IMR-90 (cell line): Measurements from ENCODE around the gene RABGAP1. TPM values are rescaled to one million over a fixed set of nuclear protein-coding genes. Genes with fewer than 3 reads are reported as not detected.

ENCODE experiments used
- ATAC-seq: fragments of 200-7000 bp; cut with Tn5 transposase; 2 replicates; pipeline ENCODE4 v1.9.1; 2020; ENCODE audit warnings: low read depth, mild to moderate bottlenecking, moderate library complexity
- BruUV-seq: library from RNA; stranded (reverse); fragments of 400-500 nt; replicated peaks from 2 replicates; lab custom pipeline; 2021; lab: Mats Ljungman, UMichigan
- CTCF ChIA-PET: fragments of 300-600 bp; formaldehyde crosslinking; extraction: SDS; loops from one replicate; lab custom pipeline; 2021; ENCODE audit warnings: antibody characterized with exemption; lab: Yijun Ruan, JAX
- POLR2A ChIA-PET: fragments of 300-600 bp; sonication (Branson Sonifier 250); formaldehyde crosslinking; loops from one replicate; lab custom pipeline; 2022; ENCODE audit warnings: antibody characterized with exemption; ENCODE audit not compliant: unreplicated experiment; lab: Charles Lee
- DNase-seq: peaks from one replicate; pipeline ENCODE4 v3.0.0; 2013
- H2AFZ ChIP-seq: replicated peaks from 2 replicates; pipeline ENCODE3; 2013; ENCODE audit warnings: low read length, mild to moderate bottlenecking; ENCODE audit not compliant: poor library complexity
- H2AK5ac ChIP-seq: 2 replicates; pipeline ENCODE4 v1.6.1; 2013; ENCODE audit warnings: low read depth, low read length, inconsistent platforms
- H2AK9ac ChIP-seq: replicated peaks from 2 replicates; pipeline ENCODE3; 2013; ENCODE audit warnings: mild to moderate bottlenecking, low read depth, low read length, moderate library complexity; ENCODE audit not compliant: poor library complexity
- H2BK120ac ChIP-seq: 2 replicates; pipeline ENCODE4 v1.6.1; 2013; ENCODE audit warnings: low read depth, low read length, inconsistent platforms
- H2BK15ac ChIP-seq: 3 replicates; pipeline ENCODE4 v1.6.1; 2013; ENCODE audit warnings: low read depth, low read length, inconsistent platforms
- H2BK20ac ChIP-seq: 2 replicates; pipeline ENCODE4 v1.6.1; 2013; ENCODE audit warnings: low read depth, mild to moderate bottlenecking, inconsistent platforms, low read length, moderate library complexity
- H2BK5ac ChIP-seq: 2 replicates; pipeline ENCODE4 v1.6.1; 2013; ENCODE audit warnings: mild to moderate bottlenecking, low read depth, low read length, inconsistent platforms; ENCODE audit not compliant: poor library complexity, severe bottlenecking
- H3K14ac ChIP-seq: replicated peaks from 2 replicates; pipeline ENCODE4 v1.6.1; 2013; ENCODE audit warnings: low read depth, low read length, inconsistent platforms
- H3K18ac ChIP-seq: 2 replicates; pipeline ENCODE4 v1.6.1; 2013; ENCODE audit warnings: low read depth, low read length, control low read depth
- H3K23ac ChIP-seq: 2 replicates; pipeline ENCODE4 v1.6.1; 2013; ENCODE audit warnings: low read depth, low read length, inconsistent platforms
- H3K27ac ChIP-seq: 2 replicates; pipeline ENCODE4 v1.5.1; 2013; ENCODE audit warnings: mild to moderate bottlenecking, control low read depth, low read length; ENCODE audit not compliant: insufficient read depth
- H3K27me3 ChIP-seq: 2 replicates; pipeline ENCODE4 v1.6.1; 2013; ENCODE audit warnings: low read length; ENCODE audit not compliant: control insufficient read depth, insufficient read depth
- H3K36me3 ChIP-seq: 2 replicates; pipeline ENCODE4 v1.6.1; 2013; ENCODE audit warnings: low read length, mixed read lengths; ENCODE audit not compliant: control insufficient read depth, insufficient read depth
- H3K4ac ChIP-seq: 2 replicates; pipeline ENCODE4 v1.6.1; 2013; ENCODE audit warnings: low read depth, low read length, inconsistent platforms
- H3K4me1 ChIP-seq: 2 replicates; pipeline ENCODE4 v1.6.1; 2013; ENCODE audit warnings: low read length, mixed read lengths; ENCODE audit not compliant: control insufficient read depth, insufficient read depth
- H3K4me2 ChIP-seq: 2 replicates; pipeline ENCODE4 v1.6.1; 2013; ENCODE audit warnings: low read depth, mild to moderate bottlenecking, control low read depth, low read length, moderate library complexity
- H3K4me3 ChIP-seq: 2 replicates; pipeline ENCODE4 v1.5.1; 2013; ENCODE audit warnings: low read depth, mild to moderate bottlenecking, control low read depth, low read length, moderate library complexity; ENCODE audit not compliant: insufficient read depth
- H3K56ac ChIP-seq: 2 replicates; pipeline ENCODE4 v1.6.1; 2013; ENCODE audit warnings: low read length, inconsistent platforms; ENCODE audit not compliant: insufficient read depth; ENCODE audit errors: extremely low read depth
- H3K79me1 ChIP-seq, 2 experiments: 2 replicates each; pipeline ENCODE4 v1.6.1; 2013; ENCODE audit warnings: low read length in 2 of 2, inconsistent platforms in 1 of 2, low read depth in 1 of 2
- H3K9ac ChIP-seq: 2 replicates; pipeline ENCODE4 v1.6.1; 2013; ENCODE audit warnings: low read depth, low read length, control low read depth
- H3K9me1 ChIP-seq: 2 replicates; pipeline ENCODE4 v1.6.1; 2013; ENCODE audit warnings: low read length, inconsistent platforms; ENCODE audit not compliant: insufficient read depth
- H3K9me3 ChIP-seq: 2 replicates; pipeline ENCODE4 v1.6.1; 2013; ENCODE audit warnings: low read length; ENCODE audit not compliant: control insufficient read depth, insufficient read depth
- H4K20me1 ChIP-seq: 2 replicates; pipeline ENCODE4 v1.6.1; 2013; ENCODE audit warnings: low read length, inconsistent platforms; ENCODE audit not compliant: insufficient read depth
- H4K5ac ChIP-seq: 2 replicates; pipeline ENCODE4 v1.6.1; 2013; ENCODE audit warnings: mild to moderate bottlenecking, low read depth, low read length, control low read depth
- H4K8ac ChIP-seq, 2 experiments: 2 replicates each; pipeline ENCODE4 v1.6.1; 2013; ENCODE audit warnings: low read depth in 2 of 2, low read length in 2 of 2, control low read depth in 1 of 2, inconsistent platforms in 1 of 2
- H4K91ac ChIP-seq: 2 replicates; pipeline ENCODE4 v1.6.1; 2013; ENCODE audit warnings: low read depth, low read length, inconsistent platforms; ENCODE audit not compliant: insufficient read depth
- BHLHE40 ChIP-seq: fragments of 150-350 bp; IDR thresholded peaks from 2 replicates; pipeline ENCODE4 v1.6.1; 2016; ENCODE audit warnings: mild to moderate bottlenecking, low read depth, low read length
- CEBPB ChIP-seq: IDR thresholded peaks from 2 replicates; pipeline ENCODE4 v1.6.1; 2012; ENCODE audit warnings: low read depth, low read length, improper control_type of control experiment
- CHD1 ChIP-seq: IDR thresholded peaks from 2 replicates; pipeline ENCODE4 v1.6.1; 2012; ENCODE audit warnings: low read depth, low read length, improper control_type of control experiment
- ELK1 ChIP-seq: fragments of 150-350 bp; IDR thresholded peaks from 2 replicates; pipeline ENCODE4 v1.6.1; 2016; ENCODE audit warnings: low read depth, mild to moderate bottlenecking, low read length, moderate library complexity, borderline replicate concordance
- FOS ChIP-seq: fragments of 150-350 bp; IDR thresholded peaks from 2 replicates; pipeline ENCODE4 v1.6.1; 2016; ENCODE audit warnings: low read depth, low read length
- MAFK ChIP-seq: IDR thresholded peaks from 2 replicates; pipeline ENCODE4 v1.6.1; 2012; ENCODE audit warnings: low read depth, low read length, improper control_type of control experiment
- MAZ ChIP-seq: IDR thresholded peaks from 2 replicates; pipeline ENCODE4 v1.6.1; 2012; ENCODE audit warnings: low read depth, mild to moderate bottlenecking, low read length, improper control_type of control experiment, moderate library complexity, borderline replicate concordance
- MXI1 ChIP-seq: IDR thresholded peaks from 2 replicates; pipeline ENCODE4 v1.6.1; 2012; ENCODE audit warnings: low read depth, mild to moderate bottlenecking, low read length, moderate library complexity, borderline replicate concordance
- NFE2L2 ChIP-seq: fragments of 150-350 bp; IDR thresholded peaks from 2 replicates; pipeline ENCODE4 v1.6.1; 2016; ENCODE audit warnings: low read depth, mild to moderate bottlenecking, low read length
- POLR2A ChIP-seq: IDR thresholded peaks from 2 replicates; pipeline ENCODE4 v1.6.1; 2012; ENCODE audit warnings: mild to moderate bottlenecking, low read depth, low read length
- RAD21 ChIP-seq: IDR thresholded peaks from 2 replicates; pipeline ENCODE4 v1.6.1; 2012; ENCODE audit warnings: low read length, improper control_type of control experiment
- RCOR1 ChIP-seq: IDR thresholded peaks from 2 replicates; pipeline ENCODE4 v1.6.1; 2012; ENCODE audit warnings: mild to moderate bottlenecking, low read length, improper control_type of control experiment; ENCODE audit not compliant: insufficient replicate concordance
- RFX5 ChIP-seq: IDR thresholded peaks from 2 replicates; pipeline ENCODE4 v1.8.0; 2012; ENCODE audit warnings: low read depth, mild to moderate bottlenecking, low read length, moderate library complexity
- SMC3 ChIP-seq: fragments of 150-350 bp; IDR thresholded peaks from 2 replicates; pipeline ENCODE4 v1.6.1; 2016; ENCODE audit warnings: low read depth, mild to moderate bottlenecking, antibody characterized with exemption, low read length, moderate library complexity
- USF2 ChIP-seq: fragments of 150-350 bp; IDR thresholded peaks from 2 replicates; pipeline ENCODE4 v1.6.1; 2017; ENCODE audit warnings: mild to moderate bottlenecking, antibody characterized with exemption, low read length, low read depth
- dilution Hi-C: fragments of 300-500 bp; cut with HindIII; formaldehyde crosslinking; loops from one replicate; pipeline ENCODE4 v1.14.3; 2018; ENCODE audit warnings: low sequenced_read_pairs; ENCODE audit not compliant: unreplicated experiment
- in situ Hi-C: fragments of 300-500 bp; cut with MboI; formaldehyde crosslinking; loops from 3 replicates; pipeline ENCODE4 v1.14.3; 2019; ENCODE audit warnings: low sequenced_read_pairs, inconsistent platforms, mixed read lengths
- intact Hi-C: fragments of 100-400 bp; cut with micrococcal nuclease; formaldehyde crosslinking; loops from 2 replicates; pipeline ENCODE4 v1.10.0; 2022
- polyA plus RNA-seq, 3 experiments: library from polyadenylated mRNA; depleted of rRNA; stranded (reverse); fragments of >200 nt; gene quantifications; 2 replicates each; pipeline ENCODE4 v1.2.3, GENCODE V29; 2012; ENCODE audit warnings: low replicate concordance in 1 of 3
- total RNA-seq: library from RNA; depleted of rRNA; stranded (reverse); fragments of >200 nt; gene quantifications from 2 replicates; pipeline ENCODE4 v1.2.3, GENCODE V29; 2012
- TF ChIP-seq, protein P1 (sequence below): conservative IDR thresholded peaks from 2 replicates; pipeline ENCODE4 v1.5.1; 2012; ENCODE audit warnings: mild to moderate bottlenecking, low read depth, low read length, improper control_type of control experiment

RABGAP1 gene
- total and polyA plus RNA-seq, 2 of the 4 experiments (the other 2 are of a cell fraction) = 20.0 to 53.9 TPM

GRCh38 chr9:122954253-122954691 lies 13.5 kb downstream of the RABGAP1 start:
- no TSS peak for BruUV-seq
- Histone ChIP-seq H3K18ac (peak overlapping the region; percentile 50; the same call in 1 of the 2 replicates), H3K9me1 (no peaks in the 10 kb centered on the region), H2BK5ac (peak overlapping the region; percentile 60), H3K4me2 (peak overlapping the region; percentile 80), H4K8ac (peak overlapping the region in 1 of 2 experiments; percentile 79; a peak in 2 of 4 replicates), H3K4me1 (peaks cover 3% of the 10 kb centered on the region; the same call in 1 of the 2 replicates), H3K56ac (no peak overlapping the region; the same call in 1 of the 2 replicates), H3K14ac (no peak overlapping the region), H2BK15ac (no peak overlapping the region), H2AK9ac (no peak overlapping the region), H2BK20ac (peak overlapping the region; percentile 65), H3K9ac (no peak overlapping the region; the same call in 1 of the 2 replicates), H3K36me3 (peaks cover 5% of the 10 kb centered on the region), H3K27ac (peak overlapping the region; percentile 55; the same call in 1 of the 2 replicates), H4K20me1 (peaks cover 29% of the 10 kb centered on the region), H3K9me3 (no peaks in the 10 kb centered on the region), H2AK5ac (0 out of 2 replicates have a peak overlapping the region, but pooled peaks have one; percentile 68), H3K4ac (no peak overlapping the region; the same call in 1 of the 2 replicates), H2BK120ac (no peak overlapping the region), H4K5ac (no peak overlapping the region), H3K23ac (0 out of 2 replicates have a peak overlapping the region, but pooled peaks have one; percentile 78), H3K4me3 (no peak overlapping the region), H3K79me1 (peaks cover 26 to 60% of the 10 kb centered on the region in 2 experiments), H2AFZ (no peak overlapping the region), H4K91ac (0 out of 2 replicates have a peak overlapping the region, but pooled peaks have one; percentile 56), H3K27me3 (no peaks in the 10 kb centered on the region)
- ChIA-PET CTCF (no interaction called here), POLR2A (interaction anchor here (1.0 kb wide), 1 partner anchor 14 kb away, joined by 5 read pairs; the partner anchor contains the start of gene RABGAP1)
- dilution Hi-C loops = no loop called here
- intact Hi-C loops = no loop called here
- in situ Hi-C loops = no loop called here
- TF ChIP-seq RCOR1 (no peak), MXI1 (no peak), RFX5 (no peak), POLR2A (no peak), NFE2L2 (no peak), CHD1 (no peak), USF2 (no peak), FOS (no peak), RAD21 (no peak), ELK1 (no peak), MAFK (no peak), BHLHE40 (no peak), MAZ (no peak), SMC3 (no peak), CEBPB (no peak)
- TF ChIP-seq, protein P1, sequence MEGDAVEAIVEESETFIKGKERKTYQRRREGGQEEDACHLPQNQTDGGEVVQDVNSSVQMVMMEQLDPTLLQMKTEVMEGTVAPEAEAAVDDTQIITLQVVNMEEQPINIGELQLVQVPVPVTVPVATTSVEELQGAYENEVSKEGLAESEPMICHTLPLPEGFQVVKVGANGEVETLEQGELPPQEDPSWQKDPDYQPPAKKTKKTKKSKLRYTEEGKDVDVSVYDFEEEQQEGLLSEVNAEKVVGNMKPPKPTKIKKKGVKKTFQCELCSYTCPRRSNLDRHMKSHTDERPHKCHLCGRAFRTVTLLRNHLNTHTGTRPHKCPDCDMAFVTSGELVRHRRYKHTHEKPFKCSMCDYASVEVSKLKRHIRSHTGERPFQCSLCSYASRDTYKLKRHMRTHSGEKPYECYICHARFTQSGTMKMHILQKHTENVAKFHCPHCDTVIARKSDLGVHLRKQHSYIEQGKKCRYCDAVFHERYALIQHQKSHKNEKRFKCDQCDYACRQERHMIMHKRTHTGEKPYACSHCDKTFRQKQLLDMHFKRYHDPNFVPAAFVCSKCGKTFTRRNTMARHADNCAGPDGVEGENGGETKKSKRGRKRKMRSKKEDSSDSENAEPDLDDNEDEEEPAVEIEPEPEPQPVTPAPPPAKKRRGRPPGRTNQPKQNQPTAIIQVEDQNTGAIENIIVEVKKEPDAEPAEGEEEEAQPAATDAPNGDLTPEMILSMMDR = no peak
- DNase-seq = peak; percentile 68
- peak; percentile 94 for ATAC-seq
